K562 (cell line): Measurements from ENCODE around the gene ITGAL. TPM values are rescaled to one million over a fixed set of nuclear protein-coding genes. Genes with fewer than 3 reads are reported as not detected.

Experiments
- ATAC-seq: fragments of 200-7000 bp; cut with Tn5 transposase; 3 replicates; pipeline ENCODE4 v1.9.1; 2020; ENCODE audit warnings: moderate library complexity
- BruUV-seq: library from RNA; stranded (reverse); fragments of 400-500 nt; replicated peaks from 2 replicates; lab custom pipeline; 2021; lab: Mats Ljungman, UMichigan
- CTCF ChIA-PET: fragments of 300-600 bp; formaldehyde crosslinking; extraction: SDS; loops from one replicate; lab custom pipeline; 2021; ENCODE audit warnings: low intra/inter-chr PET ratio; lab: Yijun Ruan, JAX
- POLR2A ChIA-PET: fragments of 300-600, 350-650 bp; sonication (Branson Sonifier 250); formaldehyde crosslinking; extraction: SDS; loops from one replicate; lab custom pipeline; 2021; ENCODE audit warnings: antibody characterized with exemption, inconsistent platforms; lab: Yijun Ruan, JAX
- DNase-seq, 4 experiments: peaks; one replicate each; pipeline versions ENCODE4 v3.0.0 to v3.0.0-alpha.2; 2011 to 2018; ENCODE audit warnings: low spot score in 3 of 4, mixed read lengths in 3 of 4; ENCODE audit errors: extremely low read depth in 1 of 4
- FAIRE-seq: peaks from 2 replicates; lab custom pipeline; 2011; peaks lifted over from hg19 to GRCh38; lab: Jason Lieb, UNC
- H2AFZ ChIP-seq: 2 replicates; pipeline ENCODE4 v1.6.0; 2011; ENCODE audit warnings: low read depth, low read length, control low read depth, inconsistent platforms
- H3K27ac ChIP-seq: fragments of 200-600 bp; 3 replicates; pipeline ENCODE4 v1.8.0; 2011; ENCODE audit warnings: low read depth, mild to moderate bottlenecking, control low read depth, inconsistent platforms, low read length, moderate library complexity, mixed read lengths; ENCODE audit errors: extremely low read depth
- H3K27me3 ChIP-seq, 2 experiments: fragments of 300-600 bp in 1 of 2; 2 replicates in 1 of 2; 3 replicates in 1 of 2; pipeline versions ENCODE4 v1.6.0 to v1.8.0; 2011; ENCODE audit warnings: inconsistent platforms in 2 of 2, low read length in 2 of 2, mild to moderate bottlenecking in 1 of 2, mixed read lengths in 1 of 2, moderate library complexity in 1 of 2; ENCODE audit not compliant: control insufficient read depth in 2 of 2, insufficient read depth in 2 of 2
- H3K36me3 ChIP-seq: fragments of 300-600 bp; 3 replicates; pipeline ENCODE4 v1.8.0; 2011; ENCODE audit warnings: mild to moderate bottlenecking, low read length, inconsistent platforms; ENCODE audit not compliant: control insufficient read depth, insufficient read depth
- H3K4me1 ChIP-seq, 2 experiments: fragments of 200-600 bp in 1 of 2; replicated peaks in 1 of 2; 2 replicates in 1 of 2; 3 replicates in 1 of 2; pipeline versions ENCODE4 v1.5.1 to v1.8.0; 2011; ENCODE audit warnings: inconsistent platforms in 2 of 2, low read length in 2 of 2, mild to moderate bottlenecking in 1 of 2, mixed read lengths in 1 of 2, moderate library complexity in 1 of 2; ENCODE audit not compliant: control insufficient read depth in 2 of 2, insufficient read depth in 2 of 2
- H3K4me2 ChIP-seq: 2 replicates; pipeline ENCODE4 v1.6.1; 2011; ENCODE audit warnings: low read length, control low read depth, inconsistent platforms, mixed read lengths; ENCODE audit not compliant: insufficient read depth
- H3K4me3 ChIP-seq: fragments of 200-600 bp; sonication (generic), shearing (Covaris generic); 2 replicates; pipeline ENCODE4 v1.5.1; 2016; ENCODE audit warnings: control low read depth, inconsistent platforms
- H3K79me2 ChIP-seq: fragments of 200-600 bp; 3 replicates; pipeline ENCODE4 v1.8.0; 2011; ENCODE audit warnings: low read length, inconsistent platforms; ENCODE audit not compliant: control insufficient read depth, insufficient read depth
- H3K9ac ChIP-seq, 2 experiments: 2 replicates each; pipeline versions ENCODE4 v1.6.0 to v1.6.1; 2011; ENCODE audit warnings: low read depth in 2 of 2, low read length in 2 of 2, control low read depth in 1 of 2, inconsistent platforms in 1 of 2, mild to moderate bottlenecking in 1 of 2, mixed read lengths in 1 of 2; ENCODE audit not compliant: insufficient read depth in 1 of 2
- H3K9me1 ChIP-seq: one replicate; pipeline ENCODE4 v1.6.0; 2011; ENCODE audit warnings: inconsistent platforms, mild to moderate bottlenecking, low read length, moderate library complexity; ENCODE audit not compliant: control insufficient read depth, insufficient read depth
- H3K9me3 ChIP-seq: replicated peaks from 2 replicates; pipeline ENCODE4 v1.5.1; 2011; ENCODE audit warnings: low read depth, low read length, inconsistent platforms; ENCODE audit not compliant: control insufficient read depth, insufficient read depth
- H4K20me1 ChIP-seq: replicated peaks from 2 replicates; pipeline ENCODE4 v1.6.1; 2011; ENCODE audit warnings: low read length, inconsistent platforms, mixed read lengths; ENCODE audit not compliant: control insufficient read depth, insufficient read depth
- HLTF ChIP-seq: fragments of 450-650 bp; IDR thresholded peaks from 2 replicates; pipeline ENCODE4 v1.6.1; 2016
- KLF16 ChIP-seq: IDR thresholded peaks from 2 replicates; pipeline ENCODE4 v1.6.1; 2016; ENCODE audit warnings: antibody characterized with exemption
- MAFF ChIP-seq: IDR thresholded peaks from 2 replicates; pipeline ENCODE4 v1.6.1; 2012; ENCODE audit warnings: low read length, improper control_type of control experiment
- MCM5 ChIP-seq: fragments of 450-650 bp; IDR thresholded peaks from 2 replicates; pipeline ENCODE4 v1.6.1; 2016; ENCODE audit warnings: low read depth
- NCOA1 ChIP-seq: fragments of 450-650 bp; IDR thresholded peaks from 2 replicates; pipeline ENCODE4 v1.6.1; 2016; ENCODE audit warnings: low read depth
- NRF1 ChIP-seq, 2 experiments: fragments of 450-650 bp; IDR thresholded peaks in 1 of 2; conservative IDR thresholded peaks in 1 of 2; 2 replicates each; pipeline ENCODE4 v1.6.1; 2014; ENCODE audit warnings: mild to moderate bottlenecking in 2 of 2
- POLR2B ChIP-seq: fragments of 450-650 bp; IDR thresholded peaks from 2 replicates; pipeline ENCODE4 v1.6.1; 2018; ENCODE audit warnings: low read depth; ENCODE audit not compliant: partially characterized antibody
- SPI1 ChIP-seq: IDR thresholded peaks from 2 replicates; pipeline ENCODE4 v1.6.1; 2011; ENCODE audit warnings: low read depth, low read length, control low read depth, borderline replicate concordance
- TAF7 ChIP-seq: fragments of 450-650 bp; IDR thresholded peaks from 2 replicates; pipeline ENCODE4 v1.6.1; 2016; ENCODE audit warnings: missing genetic modification characterization, missing compliant biosample characterization
- ZFPM2 ChIP-seq: fragments of 250-450 bp; sonication (Bioruptor Pico); IDR thresholded peaks from 2 replicates; pipeline ENCODE4 v1.5.1; 2022; ENCODE audit warnings: mild to moderate bottlenecking
- ZNF133 ChIP-seq: fragments of 250-450 bp; sonication (Bioruptor Pico); IDR thresholded peaks from 2 replicates; pipeline ENCODE4 v1.4.0; 2020; ENCODE audit warnings: mild to moderate bottlenecking
- ZNF584 ChIP-seq: fragments of 200-800 bp; sonication (Bioruptor generic); IDR thresholded peaks from 2 replicates; pipeline ENCODE4 v1.6.1; 2016; ENCODE audit warnings: low read depth, mild to moderate bottlenecking, missing genetic modification characterization, missing compliant biosample characterization
- ZNF77 ChIP-seq: fragments of 250-450 bp; sonication (Bioruptor Pico); IDR thresholded peaks from 2 replicates; pipeline ENCODE4 v1.5.0; 2020
- ZSCAN32 ChIP-seq: fragments of 450-650 bp; formaldehyde crosslinking; IDR thresholded peaks from 2 replicates; pipeline ENCODE4 v1.4.0; 2020; ENCODE audit warnings: mild to moderate bottlenecking, moderate library complexity
- WGBS: fragments of 100-300 bp; shearing (Covaris generic); methylation state at CpG from one replicate; pipeline ENCODE4 v1.1.6; 2016; ENCODE audit warnings: low coverage, mixed read lengths; ENCODE audit not compliant: insufficient coverage; ENCODE audit errors: missing lambda C conversion rate; 5-methylcytosine and 5-hydroxymethylcytosine counted together
- in situ Hi-C: fragments of 300-500 bp; cut with MboI; formaldehyde crosslinking; loops from 4 replicates; pipeline ENCODE4 v1.15.0; 2018; ENCODE audit warnings: inconsistent platforms, mixed read lengths
- intact Hi-C: fragments of 100-400 bp; cut with micrococcal nuclease; formaldehyde crosslinking; loops from 2 replicates; pipeline ENCODE4 v1.14.2; 2022
- polyA plus RNA-seq, 8 experiments: library from polyadenylated mRNA; depleted of rRNA in 4 of 8; stranded (reverse) in 5 of 8; unstranded in 3 of 8; fragments of >200 nt; fragmentation: Nextera tagmentation in 2 of 8; fragmentation: Illumina TruSeq in 1 of 8; extraction: Ambion mirVana in 2 of 8; extraction: Trizol in 1 of 8; gene quantifications; 2 replicates each; pipeline versions ENCODE4 v1.2.1 to v1.2.3, GENCODE V29; 2011 to 2014; ENCODE audit warnings: inconsistent platforms in 1 of 8, missing spikeins in 1 of 8
- total RNA-seq, 7 experiments: library from RNA; depleted of rRNA in 6 of 7; stranded (reverse); fragments of >200 nt in 6 of 7; fragmentation: Illumina TruSeq in 2 of 7; extraction: Trizol in 2 of 7; gene quantifications; 2 replicates each; pipeline versions ENCODE4 v1.2.1 to v1.2.3, GENCODE V29; 2011 to 2021; ENCODE audit warnings: low replicate concordance in 1 of 7
- TF ChIP-seq, protein P1 (sequence below): sonication (generic); formaldehyde crosslinking; IDR thresholded peaks from 2 replicates; pipeline ENCODE4 v1.8.0; 2022; ENCODE audit warnings: mild to moderate bottlenecking, missing genetic modification reagents
- TF ChIP-seq, protein P2 (sequence below): sonication (generic); formaldehyde crosslinking; IDR thresholded peaks from 2 replicates; pipeline ENCODE4 v1.8.0; 2022; ENCODE audit warnings: mild to moderate bottlenecking, missing genetic modification reagents, borderline replicate concordance
- TF ChIP-seq, protein P3 (sequence below): fragments of 450-650 bp; formaldehyde crosslinking; IDR thresholded peaks from 2 replicates; pipeline ENCODE4 v1.4.0; 2020; ENCODE audit warnings: mild to moderate bottlenecking, moderate library complexity

The ITGAL gene
- total and polyA plus RNA-seq, 9 of the 15 experiments (the other 6 are each of a cell fraction or from before 2014, with no cell fraction given), result 0.01 to 0.53 TPM; not detected in 7

DNA sequence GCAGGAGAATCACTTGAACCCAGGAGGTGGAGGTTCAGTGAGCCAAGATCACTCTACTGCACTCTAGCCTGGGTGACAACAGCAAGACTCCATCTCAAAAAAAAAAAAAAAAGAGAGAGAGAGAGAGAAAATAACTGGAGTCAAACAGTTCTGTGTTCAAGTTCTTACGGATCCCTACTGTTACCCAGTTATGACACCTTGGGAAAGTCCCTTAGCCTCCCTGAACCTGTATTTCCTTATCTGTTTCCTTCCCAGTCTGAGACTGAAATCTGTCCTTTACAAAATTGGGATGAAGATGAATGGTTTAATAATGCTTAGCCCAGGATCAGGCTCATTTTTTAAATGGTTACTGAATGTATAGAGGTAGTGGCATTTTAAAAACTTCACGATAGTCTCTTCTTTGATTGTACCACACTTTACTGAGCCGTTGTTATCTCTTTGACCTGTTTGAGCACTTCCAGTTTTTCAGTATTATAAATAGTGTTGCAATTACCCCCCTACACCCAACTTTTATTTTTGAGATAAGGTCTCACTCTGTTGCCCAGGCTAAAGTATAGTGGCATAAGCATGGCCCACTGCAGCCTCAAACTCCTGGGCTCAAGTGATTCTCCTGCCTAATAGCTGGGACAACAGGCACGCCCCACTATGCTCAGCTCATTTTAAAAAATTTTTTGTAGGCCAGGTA, 36.7 kb downstream of the ITGAL start:
- Histone ChIP-seq H4K20me1 (no peaks in the 10 kb centered on the region), H3K9ac (no peak overlapping the region), H3K4me1 (no peaks in the 10 kb centered on the region; a peak in 2 of 5 replicates), H3K4me3 (no peak overlapping the region), H3K9me1 (no peaks in the 10 kb centered on the region), H3K36me3 (no peaks in the 10 kb centered on the region), H3K9me3 (no peaks in the 10 kb centered on the region), H3K79me2 (no peaks in the 10 kb centered on the region), H3K27me3 (no peaks in the 10 kb centered on the region), H2AFZ (no peak overlapping the region), H3K27ac (no peak overlapping the region), H3K4me2 (no peak overlapping the region)
- intact Hi-C loops, result no loop called here
- FAIRE-seq (no peak), ATAC-seq (no peak), DNase-seq (no peak)
- in situ Hi-C loops, result no loop called here
- no TSS peak for BruUV-seq
- ChIA-PET POLR2A (interaction anchor here (0.7 to 1.9 kb wide), 6 partner anchors 9 to 39 kb away, joined by 3 to 5 read pairs (median 4); no protein-coding TSS in a partner anchor), CTCF (no interaction called here)
- WGBS, result 32% methylated on average over 4 of the region's 4 CpGs
- TF ChIP-seq KLF16 (no peak), ZSCAN32 (CRISPR knock-in tag) (no peak), POLR2B (no peak), TAF7 (tag) (no peak), MAFF (no peak), ZNF77 (CRISPR knock-in tag) (no peak), NCOA1 (no peak), MCM5 (no peak), NRF1 (conservative IDR thresholded peaks at IDR 0.05 in 1 of 2, IDR thresholded peaks at IDR 0.05 in 1 of 2) (no peak), SPI1 (no peak), ZNF133 (CRISPR knock-in tag) (no peak), ZFPM2 (CRISPR knock-in tag) (no peak), HLTF (no peak), ZNF584 (CRISPR knock-in tag) (no peak)
- TF ChIP-seq, protein P1, sequence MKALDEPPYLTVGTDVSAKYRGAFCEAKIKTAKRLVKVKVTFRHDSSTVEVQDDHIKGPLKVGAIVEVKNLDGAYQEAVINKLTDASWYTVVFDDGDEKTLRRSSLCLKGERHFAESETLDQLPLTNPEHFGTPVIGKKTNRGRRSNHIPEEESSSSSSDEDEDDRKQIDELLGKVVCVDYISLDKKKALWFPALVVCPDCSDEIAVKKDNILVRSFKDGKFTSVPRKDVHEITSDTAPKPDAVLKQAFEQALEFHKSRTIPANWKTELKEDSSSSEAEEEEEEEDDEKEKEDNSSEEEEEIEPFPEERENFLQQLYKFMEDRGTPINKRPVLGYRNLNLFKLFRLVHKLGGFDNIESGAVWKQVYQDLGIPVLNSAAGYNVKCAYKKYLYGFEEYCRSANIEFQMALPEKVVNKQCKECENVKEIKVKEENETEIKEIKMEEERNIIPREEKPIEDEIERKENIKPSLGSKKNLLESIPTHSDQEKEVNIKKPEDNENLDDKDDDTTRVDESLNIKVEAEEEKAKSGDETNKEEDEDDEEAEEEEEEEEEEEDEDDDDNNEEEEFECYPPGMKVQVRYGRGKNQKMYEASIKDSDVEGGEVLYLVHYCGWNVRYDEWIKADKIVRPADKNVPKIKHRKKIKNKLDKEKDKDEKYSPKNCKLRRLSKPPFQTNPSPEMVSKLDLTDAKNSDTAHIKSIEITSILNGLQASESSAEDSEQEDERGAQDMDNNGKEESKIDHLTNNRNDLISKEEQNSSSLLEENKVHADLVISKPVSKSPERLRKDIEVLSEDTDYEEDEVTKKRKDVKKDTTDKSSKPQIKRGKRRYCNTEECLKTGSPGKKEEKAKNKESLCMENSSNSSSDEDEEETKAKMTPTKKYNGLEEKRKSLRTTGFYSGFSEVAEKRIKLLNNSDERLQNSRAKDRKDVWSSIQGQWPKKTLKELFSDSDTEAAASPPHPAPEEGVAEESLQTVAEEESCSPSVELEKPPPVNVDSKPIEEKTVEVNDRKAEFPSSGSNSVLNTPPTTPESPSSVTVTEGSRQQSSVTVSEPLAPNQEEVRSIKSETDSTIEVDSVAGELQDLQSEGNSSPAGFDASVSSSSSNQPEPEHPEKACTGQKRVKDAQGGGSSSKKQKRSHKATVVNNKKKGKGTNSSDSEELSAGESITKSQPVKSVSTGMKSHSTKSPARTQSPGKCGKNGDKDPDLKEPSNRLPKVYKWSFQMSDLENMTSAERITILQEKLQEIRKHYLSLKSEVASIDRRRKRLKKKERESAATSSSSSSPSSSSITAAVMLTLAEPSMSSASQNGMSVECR, result no peak
- TF ChIP-seq, protein P2, sequence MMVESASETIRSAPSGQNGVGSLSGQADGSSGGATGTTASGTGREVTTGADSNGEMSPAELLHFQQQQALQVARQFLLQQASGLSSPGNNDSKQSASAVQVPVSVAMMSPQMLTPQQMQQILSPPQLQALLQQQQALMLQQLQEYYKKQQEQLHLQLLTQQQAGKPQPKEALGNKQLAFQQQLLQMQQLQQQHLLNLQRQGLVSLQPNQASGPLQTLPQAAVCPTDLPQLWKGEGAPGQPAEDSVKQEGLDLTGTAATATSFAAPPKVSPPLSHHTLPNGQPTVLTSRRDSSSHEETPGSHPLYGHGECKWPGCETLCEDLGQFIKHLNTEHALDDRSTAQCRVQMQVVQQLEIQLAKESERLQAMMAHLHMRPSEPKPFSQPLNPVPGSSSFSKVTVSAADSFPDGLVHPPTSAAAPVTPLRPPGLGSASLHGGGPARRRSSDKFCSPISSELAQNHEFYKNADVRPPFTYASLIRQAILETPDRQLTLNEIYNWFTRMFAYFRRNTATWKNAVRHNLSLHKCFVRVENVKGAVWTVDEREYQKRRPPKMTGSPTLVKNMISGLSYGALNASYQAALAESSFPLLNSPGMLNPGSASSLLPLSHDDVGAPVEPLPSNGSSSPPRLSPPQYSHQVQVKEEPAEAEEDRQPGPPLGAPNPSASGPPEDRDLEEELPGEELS, result no peak
- TF ChIP-seq, protein P3, sequence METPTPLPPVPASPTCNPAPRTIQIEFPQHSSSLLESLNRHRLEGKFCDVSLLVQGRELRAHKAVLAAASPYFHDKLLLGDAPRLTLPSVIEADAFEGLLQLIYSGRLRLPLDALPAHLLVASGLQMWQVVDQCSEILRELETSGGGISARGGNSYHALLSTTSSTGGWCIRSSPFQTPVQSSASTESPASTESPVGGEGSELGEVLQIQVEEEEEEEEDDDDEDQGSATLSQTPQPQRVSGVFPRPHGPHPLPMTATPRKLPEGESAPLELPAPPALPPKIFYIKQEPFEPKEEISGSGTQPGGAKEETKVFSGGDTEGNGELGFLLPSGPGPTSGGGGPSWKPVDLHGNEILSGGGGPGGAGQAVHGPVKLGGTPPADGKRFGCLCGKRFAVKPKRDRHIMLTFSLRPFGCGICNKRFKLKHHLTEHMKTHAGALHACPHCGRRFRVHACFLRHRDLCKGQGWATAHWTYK (CRISPR knock-in tag), result no peak
